GM20431 (cell line): Measurements from ENCODE around the gene GMCL2.
"Not testable (repeated sequence)": the region's sequence is repeated elsewhere in the genome, so short reads cannot be mapped to it uniquely, and the experiment has no call there.

Experiments
- in situ Hi-C: fragments of 300-500 bp; cut with MseI, MboI; formaldehyde crosslinking; loops from one replicate; pipeline ENCODE4 v1.15.0; 2020; ENCODE audit warnings: low sequenced_read_pairs; ENCODE audit not compliant: unreplicated experiment

GMCL2 gene, protein sequence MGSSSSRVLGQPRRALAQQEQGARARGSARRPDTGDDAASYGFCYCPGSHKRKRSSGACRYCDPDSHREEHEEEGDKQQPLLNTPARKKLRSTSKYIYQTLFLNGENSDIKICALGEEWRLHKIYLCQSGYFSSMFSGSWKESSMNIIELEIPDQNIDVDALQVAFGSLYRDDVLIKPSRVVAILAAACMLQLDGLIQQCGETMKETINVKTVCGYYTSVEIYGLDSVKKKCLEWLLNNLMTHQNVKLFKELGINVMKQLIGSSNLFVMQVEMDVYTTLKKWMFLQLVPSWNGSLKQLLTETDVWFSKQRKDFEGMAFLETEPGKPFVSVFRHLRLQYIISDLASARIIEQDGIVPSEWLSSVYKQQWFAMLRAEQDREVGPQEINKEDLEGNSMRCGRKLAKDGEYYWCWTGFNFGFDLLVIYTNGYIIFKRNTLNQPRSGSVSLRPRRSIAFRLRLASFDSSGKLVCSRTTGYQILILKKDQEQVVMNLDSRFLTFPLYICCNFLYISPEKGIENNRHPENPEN

DNA sequence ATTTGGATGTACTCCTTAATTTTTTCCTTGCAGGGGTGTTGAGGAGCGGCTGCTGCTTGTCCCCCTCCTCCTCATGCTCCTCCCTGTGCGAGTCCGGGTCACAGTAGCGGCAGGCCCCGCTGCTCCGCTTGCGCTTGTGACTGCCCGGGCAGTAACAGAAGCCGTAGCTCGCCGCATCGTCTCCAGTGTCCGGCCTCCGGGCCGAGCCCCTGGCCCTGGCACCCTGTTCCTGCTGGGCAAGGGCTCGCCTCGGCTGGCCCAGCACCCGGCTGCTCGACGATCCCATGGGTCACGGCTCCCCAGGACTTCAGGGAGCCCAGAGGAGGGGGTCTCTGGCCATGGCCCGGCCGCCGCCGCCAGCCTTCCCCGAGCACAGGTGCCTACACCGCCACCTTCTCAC, at the start of gene GMCL2:
Gene GMCL2, minus strand, starts transcription at position 358 of the 400 bp plus-strand sequence. Its CDS starts 72 bp downstream, at position 286.
- in situ Hi-C loops: no loop called here

- in situ Hi-C loops: no loop called here
These were observed 49.5 kb upstream of the GMCL2 start for GRCh38 chr5:178236679-178237078.

DNA sequence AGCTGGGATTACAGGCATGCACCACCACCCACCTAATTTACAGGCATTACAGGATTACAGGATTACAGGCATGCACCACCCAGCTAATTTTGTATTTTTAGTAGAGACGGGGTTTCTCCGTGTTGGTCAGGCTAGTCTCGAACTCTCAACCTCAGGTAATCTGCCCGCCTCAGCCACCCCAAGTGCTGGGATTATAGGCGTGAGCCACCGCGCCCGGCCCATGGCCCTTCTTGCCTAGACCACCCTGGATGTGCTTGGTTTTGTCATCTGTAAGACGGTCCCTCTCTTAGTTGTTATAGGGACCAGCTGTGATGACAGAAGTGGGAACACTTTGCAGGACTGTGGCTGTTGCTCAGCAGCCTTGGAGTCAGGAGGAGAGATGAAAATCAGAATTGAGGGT, 49.0 kb upstream of the GMCL2 start:
- in situ Hi-C loops: no loop called here

DNA sequence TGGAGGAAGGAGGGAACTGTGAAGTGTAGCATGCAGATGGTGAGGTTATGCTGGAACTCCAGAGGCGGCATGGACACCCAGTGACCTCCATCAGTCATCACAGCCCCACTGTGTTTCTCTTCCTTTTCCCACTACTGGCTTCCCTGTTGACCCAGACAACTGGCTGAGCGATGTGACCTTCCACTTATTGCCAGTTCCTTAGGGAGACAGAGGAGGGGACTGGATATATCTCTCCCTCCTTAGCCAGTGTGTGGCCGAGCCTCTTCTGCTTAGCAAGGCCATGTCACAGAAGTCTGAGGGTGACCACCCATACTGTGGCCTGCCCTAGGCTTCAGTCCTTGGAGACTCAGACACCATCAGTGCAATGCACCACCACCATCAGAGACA, 48.4 kb upstream of the GMCL2 start:
- in situ Hi-C loops: no loop called here

- in situ Hi-C loops: no loop called here
These were observed 47.8 kb upstream of the GMCL2 start for GRCh38 chr5:178234750-178235587.

GRCh38 chr5:178234121-178234749, 47.1 kb upstream of the GMCL2 start:
- in situ Hi-C loops: no loop called here

GRCh38 chr5:178232920-178233429, 45.8 kb upstream of the GMCL2 start:
- in situ Hi-C loops: no loop called here

DNA sequence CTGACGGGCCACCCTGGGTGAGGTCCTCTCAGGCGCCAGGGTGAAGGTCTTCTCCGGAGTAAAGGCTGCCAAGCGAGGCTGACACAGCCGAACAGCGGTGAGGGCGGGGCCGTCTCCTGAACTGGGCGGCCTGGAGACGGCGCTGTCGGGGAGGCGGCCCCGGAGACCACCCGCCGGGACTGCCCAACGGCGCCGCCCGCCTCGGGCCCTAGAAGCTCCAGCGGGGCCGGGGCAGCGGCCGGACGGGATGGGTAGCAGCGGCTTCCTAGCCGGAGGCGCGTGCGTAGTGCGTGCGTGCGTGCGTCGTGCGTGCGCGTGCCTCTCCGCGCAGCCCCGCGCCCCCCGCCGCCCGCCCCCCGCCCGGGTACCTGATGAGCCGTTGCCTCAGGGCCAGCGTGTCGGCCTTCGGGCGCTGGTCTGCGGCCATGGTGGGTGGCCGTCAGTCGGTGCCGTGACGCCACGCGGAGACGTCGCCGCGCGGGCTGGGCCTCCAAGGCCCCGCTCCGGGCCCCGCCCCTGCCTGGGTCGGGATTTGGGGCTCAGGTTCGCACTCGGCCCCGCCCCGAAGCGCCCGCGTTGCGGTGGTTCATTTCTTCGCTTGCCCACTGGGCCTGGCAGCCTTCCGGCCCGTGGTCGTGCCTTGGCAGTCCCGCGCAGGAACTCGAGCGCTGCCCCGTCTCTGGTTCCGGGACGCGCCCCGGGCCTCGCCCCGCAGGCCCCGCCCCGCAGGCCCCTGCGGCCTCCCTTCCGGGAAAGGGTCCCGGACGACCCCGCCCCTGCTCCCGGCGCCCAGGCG, 45.2 kb upstream of the GMCL2 start, which contains the start of gene PHYKPL:
Gene PHYKPL, minus strand, starts transcription at position 679 of the 796 bp plus-strand sequence. Its CDS starts 252 bp downstream, at position 427.
- in situ Hi-C loops: no loop called here

GRCh38 chr5:178231539-178232123, 44.5 kb upstream of the GMCL2 start:
- in situ Hi-C loops: no loop called here

GRCh38 chr5:178230879-178231538, 43.8 kb upstream of the GMCL2 start:
- in situ Hi-C loops: no loop called here

- in situ Hi-C loops: no loop called here
These were observed 42.7 kb upstream of the GMCL2 start for GRCh38 chr5:178229861-178230260.

DNA sequence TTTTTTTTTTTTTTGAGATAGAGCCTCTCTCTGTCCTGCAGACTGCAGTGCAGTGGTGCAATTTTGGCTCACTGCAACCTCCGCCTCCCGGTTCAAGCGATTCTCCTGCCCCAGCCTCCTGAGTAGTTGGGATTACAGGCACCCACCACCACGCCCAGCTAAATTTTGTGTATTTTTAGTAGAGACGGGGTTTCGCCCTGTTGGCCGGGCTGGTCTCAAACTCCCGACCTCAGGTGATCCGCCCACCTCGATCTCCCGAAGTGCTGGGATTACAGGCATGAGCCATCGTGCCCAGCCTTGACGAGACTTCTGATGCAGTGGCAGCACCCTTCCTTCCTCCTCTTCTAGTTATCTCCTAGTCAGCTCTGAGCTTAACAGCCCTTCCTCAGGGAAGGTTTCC, 41.9 kb upstream of the GMCL2 start:
- in situ Hi-C loops: not testable (repeated sequence)

DNA sequence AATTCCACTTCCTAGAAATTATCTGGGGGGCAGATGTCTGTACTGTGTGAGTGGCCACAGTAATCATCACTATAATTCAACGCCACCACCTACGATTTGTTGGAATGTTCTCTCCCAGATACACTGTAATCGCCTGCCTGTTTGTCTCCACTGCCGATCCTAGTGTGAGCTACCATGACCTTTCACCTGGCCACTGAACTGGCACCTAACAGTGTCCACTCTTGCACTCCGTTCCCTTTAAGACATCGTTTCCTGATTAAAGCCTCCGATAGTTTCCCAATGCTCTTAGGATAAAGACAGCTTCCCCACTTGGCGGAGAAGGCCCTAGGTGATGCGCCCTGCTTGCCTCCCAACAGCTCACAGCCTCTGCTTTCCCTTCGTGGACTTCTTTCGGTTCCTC, 41.4 kb upstream of the GMCL2 start:
- in situ Hi-C loops: no loop called here

- in situ Hi-C loops: no loop called here
These were observed 40.8 kb upstream of the GMCL2 start for GRCh38 chr5:178227929-178228328.

GRCh38 chr5:178227138-178227659, 40.0 kb upstream of the GMCL2 start:
- in situ Hi-C loops: no loop called here

- in situ Hi-C loops: no loop called here
These were observed 38.0 kb upstream of the GMCL2 start for GRCh38 chr5:178225174-178225573.

DNA sequence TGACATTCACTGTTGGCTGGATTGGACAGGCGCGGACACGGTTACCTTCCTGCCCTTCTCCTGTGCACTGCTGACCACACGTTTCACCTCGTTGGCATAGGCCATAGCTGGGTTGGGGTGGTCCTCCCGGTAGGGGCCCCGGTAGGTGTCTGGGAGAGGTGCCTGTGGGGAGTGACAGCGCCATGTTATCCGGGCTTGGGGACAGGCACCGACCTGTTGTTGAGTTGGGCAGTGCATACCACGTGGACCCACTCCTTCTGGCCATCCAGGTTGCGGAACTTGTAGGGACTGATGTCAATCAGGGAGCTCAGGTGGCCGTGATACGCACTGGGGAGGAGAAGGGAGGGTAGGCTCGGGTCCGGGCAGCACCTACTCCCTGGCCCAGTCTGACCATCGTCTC, 37.2 kb upstream of the GMCL2 start:
- in situ Hi-C loops: no loop called here

DNA sequence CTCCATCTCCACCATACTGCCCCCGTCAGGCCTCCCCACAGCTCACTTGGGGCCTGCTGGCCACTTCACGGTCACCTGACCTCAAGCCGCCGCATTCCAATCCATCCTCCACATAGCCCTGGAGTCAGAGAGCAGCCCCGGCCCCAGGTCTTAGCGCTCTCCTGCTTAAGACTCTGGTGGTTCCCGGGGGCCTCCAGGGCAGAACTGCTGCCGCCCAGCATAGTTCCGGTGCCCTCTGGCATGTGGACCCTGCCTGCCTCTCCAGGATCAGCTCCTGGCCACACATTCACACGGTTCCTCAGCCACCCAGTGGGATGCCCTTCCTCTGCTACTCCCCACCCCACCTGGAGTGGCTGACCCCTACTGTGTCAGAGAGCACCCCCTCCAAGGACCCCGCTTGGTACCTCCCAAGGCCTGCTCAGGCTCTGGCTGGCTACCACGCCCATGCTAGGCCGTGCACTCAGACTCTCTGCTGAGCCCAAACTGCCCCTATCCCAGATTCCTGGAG, 36.7 kb upstream of the GMCL2 start:
- in situ Hi-C loops: no loop called here
